H1 (cell line): Measurements from ENCODE around the gene PLK4. TPM values are rescaled to one million over a fixed set of nuclear protein-coding genes. Genes with fewer than 3 reads are reported as not detected.

Source experiments
- CTCF ChIA-PET: fragments of 300-600 bp; sonication (Branson Sonifier 250); formaldehyde crosslinking; loops from one replicate; lab custom pipeline; 2021; ENCODE audit not compliant: partially characterized antibody; lab: Charles Lee
- POLR2A ChIA-PET: fragments of 300-600 bp; sonication (Branson Sonifier 250); formaldehyde crosslinking; loops from one replicate; lab custom pipeline; 2021; ENCODE audit warnings: inconsistent platforms; ENCODE audit not compliant: partially characterized antibody; lab: Charles Lee
- DNase-seq, 2 experiments: peaks; one replicate each; pipeline versions ENCODE4 v3.0.0 to v3.0.0-alpha.2; 2010 to 2022; ENCODE audit warnings: low spot score in 2 of 2, low read depth in 1 of 2, mixed read lengths in 1 of 2
- FAIRE-seq: peaks from 2 replicates; lab custom pipeline; 2011; peaks lifted over from hg19 to GRCh38; lab: Jason Lieb, UNC
- H2AFZ ChIP-seq: 2 replicates; pipeline ENCODE4 v1.8.1; 2012; ENCODE audit warnings: low read length, inconsistent platforms
- H2AK5ac ChIP-seq: 2 replicates; pipeline ENCODE4 v1.6.1; 2013; ENCODE audit warnings: low read depth, low read length
- H2BK120ac ChIP-seq: replicated peaks from 2 replicates; pipeline ENCODE3; 2013; ENCODE audit warnings: low read depth, low read length, inconsistent platforms
- H2BK12ac ChIP-seq: 2 replicates; pipeline ENCODE4 v1.6.1; 2013; ENCODE audit warnings: low read depth, low read length
- H2BK15ac ChIP-seq: 2 replicates; pipeline ENCODE4 v1.6.1; 2013; ENCODE audit warnings: low read length
- H2BK20ac ChIP-seq: 2 replicates; pipeline ENCODE4 v1.6.1; 2013; ENCODE audit warnings: low read length
- H2BK5ac ChIP-seq: 2 replicates; pipeline ENCODE4 v1.6.1; 2013; ENCODE audit warnings: low read depth, low read length
- H3K14ac ChIP-seq: 2 replicates; pipeline ENCODE4 v1.6.1; 2013; ENCODE audit warnings: inconsistent platforms; ENCODE audit not compliant: insufficient read length
- H3K18ac ChIP-seq: 2 replicates; pipeline ENCODE4 v1.6.1; 2013; ENCODE audit warnings: low read length; ENCODE audit errors: extremely low read depth
- H3K23ac ChIP-seq: 2 replicates; pipeline ENCODE4 v1.6.1; 2013; ENCODE audit warnings: inconsistent platforms; ENCODE audit not compliant: insufficient read length
- H3K23me2 ChIP-seq: 2 replicates; pipeline ENCODE4 v1.6.1; 2013; ENCODE audit warnings: low read depth, low read length
- H3K27ac ChIP-seq: 2 replicates; pipeline ENCODE4 v1.6.1; 2011; ENCODE audit warnings: low read depth, low read length, inconsistent platforms
- H3K27me3 ChIP-seq, 4 experiments: replicated peaks in 1 of 4; 1 replicate in 1 of 4; 2 replicates in 3 of 4; pipeline versions ENCODE4 v1.6.1 to v1.8.1; 2011 to 2013; ENCODE audit warnings: low read length in 3 of 4, mild to moderate bottlenecking in 3 of 4, inconsistent platforms in 2 of 4, mixed read lengths in 2 of 4, moderate library complexity in 1 of 4; ENCODE audit not compliant: control insufficient read depth in 3 of 4, insufficient read depth in 3 of 4; ENCODE audit errors: extremely low read depth in 1 of 4
- H3K36me3 ChIP-seq, 4 experiments: 2 replicates each; pipeline versions ENCODE4 v1.6.1 to v1.8.1; 2011 to 2013; ENCODE audit warnings: mild to moderate bottlenecking in 4 of 4, low read length in 3 of 4, moderate library complexity in 2 of 4, control low read depth in 1 of 4, inconsistent platforms in 1 of 4; ENCODE audit not compliant: insufficient read depth in 4 of 4, control insufficient read depth in 2 of 4
- H3K4ac ChIP-seq: replicated peaks from 2 replicates; pipeline ENCODE3; 2013; ENCODE audit warnings: low read length, low read depth, mixed read lengths, inconsistent platforms; ENCODE audit not compliant: insufficient read length
- H3K4me1 ChIP-seq, 4 experiments: replicated peaks in 1 of 4; 1 replicate in 1 of 4; 2 replicates in 3 of 4; pipeline versions ENCODE4 v1.6.1 to v1.8.1; 2011 to 2013; ENCODE audit warnings: low read length in 3 of 4, inconsistent platforms in 2 of 4, mixed read lengths in 1 of 4; ENCODE audit not compliant: insufficient read depth in 4 of 4, control insufficient read depth in 3 of 4
- H3K4me2 ChIP-seq, 2 experiments: 2 replicates each; pipeline versions ENCODE4 v1.6.1 to v1.8.1; 2011 to 2013; ENCODE audit warnings: low read depth in 2 of 2, low read length in 2 of 2, control low read depth in 1 of 2, inconsistent platforms in 1 of 2, mild to moderate bottlenecking in 1 of 2; ENCODE audit not compliant: insufficient read depth in 1 of 2
- H3K4me3 ChIP-seq, 4 experiments: fragments of 200-600, 300-600 bp in 1 of 4; sonication (generic), shearing (Covaris generic), sonication (Bioruptor Twin) in 1 of 4; 2 replicates each; pipeline versions ENCODE4 v1.5.1 to v1.8.1; 2011 to 2016; ENCODE audit warnings: low read length in 4 of 4, low read depth in 3 of 4, control low read depth in 2 of 4, inconsistent platforms in 2 of 4, mild to moderate bottlenecking in 2 of 4, mixed read lengths in 1 of 4, moderate library complexity in 1 of 4; ENCODE audit not compliant: insufficient read depth in 2 of 4; ENCODE audit errors: extremely low read depth in 1 of 4
- H3K56ac ChIP-seq: replicated peaks from 2 replicates; pipeline ENCODE3; 2013; ENCODE audit warnings: low read depth, mild to moderate bottlenecking, mixed read lengths, low read length, inconsistent platforms; ENCODE audit not compliant: insufficient read length
- H3K79me1 ChIP-seq: 2 replicates; pipeline ENCODE4 v1.6.1; 2013; ENCODE audit warnings: low read depth, low read length, control low read depth
- H3K79me2 ChIP-seq, 2 experiments: 2 replicates each; pipeline versions ENCODE4 v1.6.1 to v1.8.1; 2012 to 2013; ENCODE audit warnings: low read length in 2 of 2, mild to moderate bottlenecking in 2 of 2, inconsistent platforms in 1 of 2; ENCODE audit not compliant: insufficient read depth in 2 of 2, control insufficient read depth in 1 of 2
- H3K9ac ChIP-seq, 4 experiments: replicated peaks in 1 of 4; 1 replicate in 1 of 4; 2 replicates in 3 of 4; pipeline versions ENCODE4 v1.6.1 to v1.8.1; 2011 to 2013; ENCODE audit warnings: low read depth in 3 of 4, low read length in 3 of 4, control low read depth in 2 of 4, mild to moderate bottlenecking in 2 of 4, moderate library complexity in 2 of 4, inconsistent platforms in 1 of 4; ENCODE audit errors: extremely low read depth in 1 of 4
- H3K9me3 ChIP-seq, 2 experiments: 2 replicates each; pipeline versions ENCODE4 v1.6.1 to v1.8.1; 2012 to 2013; ENCODE audit warnings: mild to moderate bottlenecking in 2 of 2, moderate library complexity in 2 of 2, control low read depth in 1 of 2, inconsistent platforms in 1 of 2, low read depth in 1 of 2, low read length in 1 of 2, mixed read lengths in 1 of 2; ENCODE audit not compliant: insufficient read depth in 2 of 2
- H4K20me1 ChIP-seq, 2 experiments: replicated peaks in 1 of 2; 2 replicates each; pipeline versions ENCODE3 to v1.8.1; 2011 to 2013; ENCODE audit warnings: inconsistent platforms in 2 of 2, low read length in 2 of 2, mild to moderate bottlenecking in 1 of 2; ENCODE audit not compliant: insufficient read depth in 2 of 2, control insufficient read depth in 1 of 2
- H4K5ac ChIP-seq: 2 replicates; pipeline ENCODE4 v1.6.1; 2013; ENCODE audit warnings: low read length, low read depth, mixed read lengths, inconsistent platforms; ENCODE audit not compliant: insufficient read length
- H4K8ac ChIP-seq: 2 replicates; pipeline ENCODE4 v1.8.0; 2013; ENCODE audit warnings: mild to moderate bottlenecking, moderate library complexity, low read length, inconsistent platforms; ENCODE audit not compliant: insufficient read depth; ENCODE audit errors: extremely low read depth
- H4K91ac ChIP-seq: replicated peaks from 2 replicates; pipeline ENCODE3; 2013; ENCODE audit warnings: low read length, mixed read lengths, inconsistent platforms; ENCODE audit not compliant: insufficient read length
- ASH2L ChIP-seq: fragments of 200-600, 300-600 bp; sonication (generic); IDR thresholded peaks from one replicate; pipeline ENCODE4 v1.7.1; 2017; ENCODE audit warnings: low read length
- CHD1 ChIP-seq: IDR thresholded peaks from 2 replicates; pipeline ENCODE4 v1.6.1; 2012; ENCODE audit warnings: low read depth, low read length, improper control_type of control experiment
- CREB1 ChIP-seq: IDR thresholded peaks from 2 replicates; pipeline ENCODE4 v1.6.1; 2012; ENCODE audit warnings: inconsistent platforms
- CTBP2 ChIP-seq: IDR thresholded peaks from 2 replicates; pipeline ENCODE4 v1.7.0; 2011; ENCODE audit warnings: borderline replicate concordance, mild to moderate bottlenecking, moderate library complexity, mixed read lengths, low read length; ENCODE audit not compliant: insufficient read depth, insufficient read length
- E2F6 ChIP-seq: IDR thresholded peaks from 2 replicates; pipeline ENCODE4 v1.6.1; 2012; ENCODE audit warnings: inconsistent platforms
- EGR1 ChIP-seq: IDR thresholded peaks from 2 replicates; pipeline ENCODE4 v1.6.1; 2011; ENCODE audit warnings: low read depth, low read length, borderline replicate concordance
- HDAC6 ChIP-seq: IDR thresholded peaks from one replicate; pipeline ENCODE4 v1.7.1; 2012; ENCODE audit warnings: low read depth, mild to moderate bottlenecking, inconsistent platforms, low read length, moderate library complexity
- PHF8 ChIP-seq: fragments of 200-600 bp; sonication (generic); conservative IDR thresholded peaks from 2 replicates; pipeline ENCODE4 v1.7.1; 2012; ENCODE audit warnings: low read depth, mild to moderate bottlenecking, inconsistent platforms, low read length, moderate library complexity
- RAD21 ChIP-seq, 2 experiments: IDR thresholded peaks in 1 of 2; conservative IDR thresholded peaks in 1 of 2; 2 replicates each; pipeline ENCODE4 v1.6.1; 2011; ENCODE audit warnings: low read depth in 2 of 2, low read length in 2 of 2, improper control_type of control experiment in 1 of 2, inconsistent platforms in 1 of 2, mild to moderate bottlenecking in 1 of 2, moderate library complexity in 1 of 2
- RNF2 ChIP-seq: fragments of 200-900, 300-1000 bp; sonication (generic); IDR thresholded peaks from 2 replicates; pipeline ENCODE4 v1.7.1; 2016; ENCODE audit warnings: borderline replicate concordance, low read depth, mild to moderate bottlenecking, antibody characterized with exemption, low read length; ENCODE audit not compliant: poor library complexity, severe bottlenecking; ENCODE audit errors: missing control alignments
- SIX5 ChIP-seq: IDR thresholded peaks from 2 replicates; pipeline ENCODE4 v1.6.1; 2011; ENCODE audit warnings: mild to moderate bottlenecking, low read depth, low read length
- SUZ12 ChIP-seq: fragments of 200-600 bp; sonication (generic); IDR thresholded peaks from 2 replicates; pipeline ENCODE4 v1.6.1; 2012; ENCODE audit warnings: mild to moderate bottlenecking, inconsistent platforms, low read length, moderate library complexity, mixed read lengths
- TCF12 ChIP-seq: IDR thresholded peaks from 2 replicates; pipeline ENCODE4 v1.6.1; 2011; ENCODE audit warnings: low read depth, mild to moderate bottlenecking, low read length
- WGBS, 2 experiments: shearing (Covaris generic) in 1 of 2; methylation state at CpG; one replicate each; pipeline versions ENCODE4 v1.1.6 to v1.1.7; 2013 to 2015; ENCODE audit warnings: low lambda C conversion rate in 2 of 2, mixed read lengths in 2 of 2, inconsistent platforms in 1 of 2, low coverage in 1 of 2, missing lambda C conversion rate in 1 of 2; ENCODE audit not compliant: insufficient replicate concordance in 2 of 2, insufficient coverage in 1 of 2, insufficient read length in 1 of 2; ENCODE audit errors: extremely low coverage in 1 of 2, missing lambda C conversion rate in 1 of 2; 5-methylcytosine and 5-hydroxymethylcytosine counted together
- polyA plus RNA-seq, 7 experiments: library from polyadenylated mRNA; depleted of rRNA in 3 of 7; stranded (reverse) in 5 of 7; unstranded in 2 of 7; fragments of >200 nt in 5 of 7; fragments of 200-250 nt in 2 of 7; gene quantifications; 1 replicate in 5 of 7; 2 replicates in 1 of 7; 4 replicates in 1 of 7; pipeline versions ENCODE4 v1.2.1 to v1.2.3, GENCODE V29; 2011 to 2013; ENCODE audit warnings: missing spikeins in 2 of 7, mixed read lengths in 2 of 7
- total RNA-seq: library from RNA; stranded (reverse); fragmentation: NEBNext Ultra II Directional; extraction: Animal tissue kit (Norgen Biotek cat#: 25700); gene quantifications from 2 replicates; pipeline ENCODE4 v1.2.1, GENCODE V29; 2021

The PLK4 gene
- total and polyA plus RNA-seq, 2 of the 8 experiments (the other 6 are each of a cell fraction or from before 2014, with no cell fraction given), result 23.3 to 35.2 TPM

DNA sequence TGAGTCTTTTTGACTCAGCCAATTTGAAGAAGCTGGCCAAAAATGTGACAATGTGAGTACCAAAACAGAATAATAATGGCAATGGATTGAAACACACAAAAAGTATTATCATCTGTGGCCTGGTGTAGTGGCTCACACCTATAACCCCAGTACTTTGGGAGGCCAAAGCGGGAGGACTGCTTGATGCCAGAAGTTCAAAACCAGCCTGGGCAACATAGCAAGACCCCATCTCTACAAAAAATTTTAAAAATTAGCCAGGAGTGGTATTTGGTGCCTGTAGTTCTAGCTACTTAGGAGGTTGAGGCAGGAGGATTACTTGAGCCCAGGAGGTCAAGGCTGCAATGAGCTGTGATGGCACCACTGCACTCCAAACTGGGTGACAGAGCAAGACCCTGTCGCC lies 41.5 kb downstream of the PLK4 start:
- Histone ChIP-seq H3K56ac (no peak overlapping the region), H3K4me2 (no peak overlapping the region), H2AK5ac (no peak overlapping the region), H3K36me3 (peaks cover 0 to 22% (median 7%) of the 10 kb centered on the region in 4 experiments; a peak in 6 of 8 replicates), H4K91ac (no peak overlapping the region), H3K23ac (no peak overlapping the region), H3K9ac (no peak overlapping the region), H3K79me1 (no peaks in the 10 kb centered on the region), H3K79me2 (no peaks in the 10 kb centered on the region), H3K4me3 (no peak overlapping the region), H2BK15ac (no peak overlapping the region), H2BK20ac (no peak overlapping the region), H3K9me3 (no peaks in the 10 kb centered on the region), H4K20me1 (no peaks in the 10 kb centered on the region), H3K14ac (no peak overlapping the region), H3K4me1 (no peaks in the 10 kb centered on the region), H3K18ac (no peak overlapping the region), H4K5ac (no peak overlapping the region), H3K27ac (no peak overlapping the region), H2BK5ac (no peak overlapping the region), H3K23me2 (no peaks in the 10 kb centered on the region), H2BK120ac (no peak overlapping the region), H3K4ac (no peak overlapping the region), H2BK12ac (no peak overlapping the region), H4K8ac (no peak overlapping the region), H3K27me3 (no peaks in the 10 kb centered on the region), H2AFZ (no peak overlapping the region)
- POLR2A ChIA-PET, result interaction anchor here (0.9 to 1.6 kb wide), 2 partner anchors 11 to 41 kb away, joined by 3 to 4 read pairs; partner anchors contain the start of gene PLK4
- FAIRE-seq (no peak), DNase-seq (no peak)
- no peak for TF ChIP-seq ASH2L
- no peak for TF ChIP-seq PHF8
- no peak for TF ChIP-seq EGR1
- no peak for TF ChIP-seq SUZ12
- no peak for TF ChIP-seq CHD1
- no peak for TF ChIP-seq TCF12
- TF ChIP-seq RAD21 (IDR thresholded peaks at IDR 0.05 in 1 of 2, conservative IDR thresholded peaks at IDR 0.05 in 1 of 2; ENCODE audit: low read depth in 2 of 2, low read length in 2 of 2), result no peak
- TF ChIP-seq E2F6, result no peak
- no peak for TF ChIP-seq HDAC6
- TF ChIP-seq CTBP2, result no peak
- no peak for TF ChIP-seq RNF2
- no peak for TF ChIP-seq CREB1
- TF ChIP-seq SIX5, result no peak
- CTCF ChIA-PET, result interaction anchor here (0.9 kb wide), 1 partner anchor 9 kb away, joined by 3 read pairs; no protein-coding TSS in a partner anchor
- WGBS, 2 experiments, result 80% methylated on average over 2 of the region's 2 CpGs; no CpG with 5 or more reads in 1 of the 2 experiments
